Measurements from ENCODE around the gene ENDOG.
A peak's percentile ranks its signal among the peaks of the same experiment; 100 is the strongest.

Gene ENDOG

GRCh38 chr9:128781187-128782070 is 36.9 kb upstream of the ENDOG start:
- Histone ChIP-seq H3K4me3 (no peak overlapping the region), H3K9ac (ENCODE audit: insufficient read length) (no peak overlapping the region), H3K9me3 (ENCODE audit: low read depth, low read length) (no peaks in the 10 kb centered on the region), H3K36me3 (ENCODE audit: insufficient read depth, low read length) (no peaks in the 10 kb centered on the region), H3K27ac (peak overlapping the region; percentile 32; the same call in 1 of the 2 replicates)
- TF ChIP-seq FOXP2 (optimal IDR thresholded peaks at IDR 0.05; ENCODE audit: control extremely low read depth, extremely low read length, insufficient read depth): no peak
- no peak for TF ChIP-seq EZH2 (IDR thresholded peaks at IDR 0.05)
- no peak for TF ChIP-seq POLR2AphosphoS5 (IDR thresholded peaks at IDR 0.05; ENCODE audit: borderline replicate concordance, low read depth, low read length)
- no peak for DNase-seq (ENCODE audit: low read depth, low spot score)

GRCh38 chr9:128782669-128783068 is 35.6 kb upstream of the ENDOG start:
- H3K27ac ChIP-seq: no peak overlapping the region
- no peaks in the 10 kb centered on the region for H3K9me3 ChIP-seq (ENCODE audit: low read depth, low read length)
- no peaks in the 10 kb centered on the region for H3K36me3 ChIP-seq (ENCODE audit: insufficient read depth, low read length)
- H3K9ac ChIP-seq (ENCODE audit: insufficient read length): no peak overlapping the region
- no peak for TF ChIP-seq EZH2 (IDR thresholded peaks at IDR 0.05)
- no peak overlapping the region for H3K4me3 ChIP-seq
- no peak for DNase-seq (ENCODE audit: low read depth, low spot score)

- DNase-seq (ENCODE audit: low read depth, low spot score): no peak
- H3K36me3 ChIP-seq (ENCODE audit: insufficient read depth, low read length): no peaks in the 10 kb centered on the region; the same call in 1 of the 2 replicates
- H3K4me3 ChIP-seq: no peak overlapping the region
- no peak overlapping the region for H3K9ac ChIP-seq (ENCODE audit: insufficient read length)
- H3K27ac ChIP-seq: no peak overlapping the region
- no peaks in the 10 kb centered on the region for H3K9me3 ChIP-seq (ENCODE audit: low read depth, low read length)
- TF ChIP-seq FOXP2 (optimal IDR thresholded peaks at IDR 0.05; ENCODE audit: control extremely low read depth, extremely low read length, insufficient read depth) (no peak), EZH2 (IDR thresholded peaks at IDR 0.05) (no peak), POLR2AphosphoS5 (IDR thresholded peaks at IDR 0.05; ENCODE audit: borderline replicate concordance, low read depth, low read length) (no peak)
Observed at GRCh38 chr9:128785427-128785826, 32.9 kb upstream of the ENDOG start.

- Histone ChIP-seq H3K4me3 (peak within 1 kb of the TSS; percentile 97), H3K36me3 (ENCODE audit: insufficient read depth, low read length) (peaks cover 1% of the 10 kb centered on the region; the same call in 1 of the 2 replicates), H3K9me3 (ENCODE audit: low read depth, low read length) (no peaks in the 10 kb centered on the region), H3K27ac (peak within 1 kb of the TSS; percentile 65; the same call in 1 of the 2 replicates), H3K9ac (ENCODE audit: insufficient read length) (peak within 1 kb of the TSS; percentile 87)
- TF ChIP-seq FOXP2 (optimal IDR thresholded peaks at IDR 0.05; ENCODE audit: control extremely low read depth, extremely low read length, insufficient read depth) (no peak), POLR2AphosphoS5 (IDR thresholded peaks at IDR 0.05; ENCODE audit: borderline replicate concordance, low read depth, low read length) (peak; percentile 67; the same call in 1 of the 2 replicates), EZH2 (IDR thresholded peaks at IDR 0.05) (no peak)
- DNase-seq (ENCODE audit: low read depth, low spot score): no peak
Observed at GRCh38 chr9:128786681-128787601, 31.4 kb upstream of the ENDOG start, which contains the start of gene TBC1D13. TBC1D13 (plus strand) TSS chr9:128787253; CDS start chr9:128787354, 101 bp downstream.

GRCh38 chr9:128787659-128788058 is 30.6 kb upstream of the ENDOG start:
- Histone ChIP-seq H3K9me3 (ENCODE audit: low read depth, low read length) (no peaks in the 10 kb centered on the region), H3K4me3 (peak overlapping the region; percentile 97), H3K9ac (ENCODE audit: insufficient read length) (peak overlapping the region; percentile 87), H3K27ac (peak overlapping the region; percentile 29; the same call in 1 of the 2 replicates), H3K36me3 (ENCODE audit: insufficient read depth, low read length) (peaks cover 9% of the 10 kb centered on the region; the same call in 1 of the 2 replicates)
- no peak for DNase-seq (ENCODE audit: low read depth, low spot score)
- TF ChIP-seq FOXP2 (optimal IDR thresholded peaks at IDR 0.05; ENCODE audit: control extremely low read depth, extremely low read length, insufficient read depth) (no peak), EZH2 (IDR thresholded peaks at IDR 0.05) (no peak), POLR2AphosphoS5 (IDR thresholded peaks at IDR 0.05; ENCODE audit: borderline replicate concordance, low read depth, low read length) (no peak)

GRCh38 chr9:128788445-128788844 is 29.9 kb upstream of the ENDOG start:
- Histone ChIP-seq H3K9ac (ENCODE audit: insufficient read length) (no peak overlapping the region), H3K36me3 (ENCODE audit: insufficient read depth, low read length) (peaks cover 15% of the 10 kb centered on the region; the same call in 1 of the 2 replicates), H3K27ac (no peak overlapping the region), H3K9me3 (ENCODE audit: low read depth, low read length) (no peaks in the 10 kb centered on the region), H3K4me3 (peak overlapping the region; percentile 97)
- TF ChIP-seq EZH2 (IDR thresholded peaks at IDR 0.05) (no peak), FOXP2 (optimal IDR thresholded peaks at IDR 0.05; ENCODE audit: control extremely low read depth, extremely low read length, insufficient read depth) (no peak), POLR2AphosphoS5 (IDR thresholded peaks at IDR 0.05; ENCODE audit: borderline replicate concordance, low read depth, low read length) (no peak)
- no peak for DNase-seq (ENCODE audit: low read depth, low spot score)

- Histone ChIP-seq H3K9me3 (ENCODE audit: low read depth, low read length) (no peaks in the 10 kb centered on the region), H3K27ac (no peak overlapping the region), H3K36me3 (ENCODE audit: insufficient read depth, low read length) (peaks cover 15% of the 10 kb centered on the region; the same call in 1 of the 2 replicates), H3K9ac (ENCODE audit: insufficient read length) (no peak overlapping the region), H3K4me3 (no peak overlapping the region)
- no peak for TF ChIP-seq EZH2 (IDR thresholded peaks at IDR 0.05)
- no peak for DNase-seq (ENCODE audit: low read depth, low spot score)
Observed at GRCh38 chr9:128790536-128790935, 27.8 kb upstream of the ENDOG start.

- Histone ChIP-seq H3K36me3 (ENCODE audit: insufficient read depth, low read length) (peaks cover 21% of the 10 kb centered on the region; the same call in 1 of the 2 replicates), H3K9ac (ENCODE audit: insufficient read length) (no peak overlapping the region), H3K9me3 (ENCODE audit: low read depth, low read length) (no peaks in the 10 kb centered on the region), H3K27ac (no peak overlapping the region), H3K4me3 (no peak overlapping the region)
- no peak for DNase-seq (ENCODE audit: low read depth, low spot score)
- TF ChIP-seq FOXP2 (optimal IDR thresholded peaks at IDR 0.05; ENCODE audit: control extremely low read depth, extremely low read length, insufficient read depth) (no peak), EZH2 (IDR thresholded peaks at IDR 0.05) (no peak), POLR2AphosphoS5 (IDR thresholded peaks at IDR 0.05; ENCODE audit: borderline replicate concordance, low read depth, low read length) (no peak)
Observed at GRCh38 chr9:128792134-128792533, 26.2 kb upstream of the ENDOG start.
